22Rv1 (cell line): ENCODE results near the gene SDHAF1.

ENCODE experiments used
- CTCF ChIP-seq: fragments of 450-650 bp; IDR thresholded peaks from 2 replicates; pipeline ENCODE4 v1.5.1; 2017; ENCODE audit warnings: mild to moderate bottlenecking
- ZFX ChIP-seq: fragments of 450-650 bp; IDR thresholded peaks from 2 replicates; pipeline ENCODE4 v1.6.1; 2017; ENCODE audit warnings: antibody characterized with exemption, borderline replicate concordance

GRCh38 chr19:35960432-35960972, 34.5 kb upstream of the SDHAF1 start:
- TF ChIP-seq CTCF (no peak), ZFX (no peak)
